ENCODE results near the gene MACROH2A1.

Gene MACROH2A1

GRCh38 chr5:135310328-135310989 is 88.6 kb downstream of the MACROH2A1 start:
- DNase-seq, result no peak

- no peak for DNase-seq
Observed at GRCh38 chr5:135309391-135310327, 89.4 kb downstream of the MACROH2A1 start.

- no peak for DNase-seq
Observed at GRCh38 chr5:135308752-135309151, 90.3 kb downstream of the MACROH2A1 start.

- DNase-seq, result no peak
Observed at GRCh38 chr5:135308245-135308644, 90.8 kb downstream of the MACROH2A1 start.

- no peak for DNase-seq
Observed at GRCh38 chr5:135307143-135307903, 91.7 kb downstream of the MACROH2A1 start.

GRCh38 chr5:135306557-135306956 is 92.5 kb downstream of the MACROH2A1 start:
- DNase-seq, result no peak

- DNase-seq, result no peak
Observed at GRCh38 chr5:135304352-135305221, 94.4 kb downstream of the MACROH2A1 start.

- no peak for DNase-seq
Observed at GRCh38 chr5:135303582-135304173, 95.4 kb downstream of the MACROH2A1 start.

- no peak for DNase-seq
Observed at GRCh38 chr5:135296900-135297816, 101.9 kb downstream of the MACROH2A1 start.

GRCh38 chr5:135295852-135296251 is 103.2 kb downstream of the MACROH2A1 start:
- DNase-seq, result no peak

- no peak for DNase-seq
Observed at GRCh38 chr5:135294793-135295192, 104.2 kb downstream of the MACROH2A1 start.

- no peak for DNase-seq
Observed at GRCh38 chr5:135289651-135290050, 109.4 kb downstream of the MACROH2A1 start.

- DNase-seq, result no peak
Observed at GRCh38 chr5:135287551-135287950, 111.5 kb downstream of the MACROH2A1 start.
